ENCODE data around the gene STMND1.

GRCh38 chr6:17116117-17116440 lies 14.2 kb downstream of the STMND1 start:
- TF ChIP-seq CTCF (conservative IDR thresholded peaks at IDR 0.05; ENCODE audit: low read depth, low read length): no peak
- TF ChIP-seq RFX5 (IDR thresholded peaks at IDR 0.05; ENCODE audit: low read depth, low read length): no peak
- TF ChIP-seq POLR2A (IDR thresholded peaks at IDR 0.05; ENCODE audit: low read depth, low read length): no peak
- TF ChIP-seq MAFK (IDR thresholded peaks at IDR 0.05; ENCODE audit: low read depth, low read length): no peak
- no peak for TF ChIP-seq RAD21 (IDR thresholded peaks at IDR 0.05; ENCODE audit: low read length)
- TF ChIP-seq SMC3 (IDR thresholded peaks at IDR 0.05; ENCODE audit: low read depth, low read length): no peak
- TF ChIP-seq FOS (IDR thresholded peaks at IDR 0.05; ENCODE audit: low read depth, low read length): no peak
- no peak for TF ChIP-seq ELK1 (IDR thresholded peaks at IDR 0.05; ENCODE audit: borderline replicate concordance, low read depth, low read length)
- TF ChIP-seq CEBPB (IDR thresholded peaks at IDR 0.05; ENCODE audit: low read depth, low read length): no peak
- no peak for TF ChIP-seq MXI1 (IDR thresholded peaks at IDR 0.05; ENCODE audit: borderline replicate concordance, low read depth, low read length)
- TF ChIP-seq RCOR1 (IDR thresholded peaks at IDR 0.05; ENCODE audit: insufficient replicate concordance, low read length): no peak

All from IMR-90 (cell line).